ENCODE results near the gene ITGA2B. TPM values are rescaled to one million over a fixed set of nuclear protein-coding genes. Genes with fewer than 3 reads are reported as not detected.

The ITGA2B gene
- total and polyA plus RNA-seq, 2 of the 8 experiments (the other 6 are each of a cell fraction or from before 2014, with no cell fraction given) = 6.9 to 12.3 TPM

DNA sequence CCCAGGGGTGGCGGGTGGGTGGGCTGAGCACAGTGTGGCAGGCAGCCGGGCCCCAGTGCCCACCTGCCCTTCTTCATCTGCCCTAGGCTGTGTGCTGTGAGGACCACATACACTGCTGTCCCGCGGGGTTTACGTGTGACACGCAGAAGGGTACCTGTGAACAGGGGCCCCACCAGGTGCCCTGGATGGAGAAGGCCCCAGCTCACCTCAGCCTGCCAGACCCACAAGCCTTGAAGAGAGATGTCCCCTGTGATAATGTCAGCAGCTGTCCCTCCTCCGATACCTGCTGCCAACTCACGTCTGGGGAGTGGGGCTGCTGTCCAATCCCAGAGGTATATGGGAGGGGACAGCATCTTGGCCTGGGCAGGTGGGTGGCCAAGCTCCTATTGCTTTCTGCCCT is 38.0 kb downstream of the ITGA2B start:
- POLR2A ChIA-PET (ENCODE audit: partially characterized antibody) = interaction anchor here (0.7 to 2.8 kb wide), 9 partner anchors 10 to 165 kb away, joined by 3 to 8 read pairs (median 5); partner anchors contain the start of genes TMUB2 and UBTF
- TF ChIP-seq BACH1 (IDR thresholded peaks at IDR 0.05; ENCODE audit: low read length) (no peak), SUZ12 (IDR thresholded peaks at IDR 0.05; ENCODE audit: low read length) (no peak), HDAC2 (IDR thresholded peaks at IDR 0.05; ENCODE audit: borderline replicate concordance in 1 of 2, low read depth in 2 of 2, low read length in 2 of 2) (no peak)

More for the DNA sequence above, 38.0 kb downstream of the ITGA2B start:
- no peak overlapping the region for H4K91ac ChIP-seq (replicated peaks; ENCODE audit: insufficient read length, low read length)
- no peak overlapping the region for H2BK120ac ChIP-seq (replicated peaks; ENCODE audit: low read depth, low read length)
- H2BK12ac ChIP-seq (ENCODE audit: low read depth, low read length) = no peak overlapping the region
- H2BK15ac ChIP-seq (ENCODE audit: low read length) = no peak overlapping the region
- H3K27me3 ChIP-seq (replicated peaks in 1 of 4; ENCODE audit: control insufficient read depth in 3 of 4, extremely low read depth in 1 of 4, insufficient read depth in 3 of 4, low read length in 3 of 4) = no peaks in the 10 kb centered on the region; a peak in 2 of 7 replicates
- FAIRE-seq (no peak), DNase-seq (ENCODE audit: low read depth in 1 of 2, low spot score in 2 of 2) (no peak)
- H4K20me1 ChIP-seq (replicated peaks in 1 of 2; ENCODE audit: control insufficient read depth in 1 of 2, insufficient read depth in 2 of 2, low read length in 2 of 2) = peaks cover 4 to 20% of the 10 kb centered on the region in 2 experiments
- H2AK5ac ChIP-seq (ENCODE audit: low read depth, low read length) = no peak overlapping the region
- no peak overlapping the region for H2BK5ac ChIP-seq (ENCODE audit: low read depth, low read length)
- WGBS, 2 experiments (ENCODE audit: extremely low coverage in 1 of 2, insufficient coverage in 1 of 2, insufficient read length in 1 of 2, insufficient replicate concordance in 2 of 2, low coverage in 1 of 2, low lambda C conversion rate in 2 of 2, missing lambda C conversion rate in 1 of 2) = 93% methylated on average over 8 of the region's 8 CpGs; no CpG with 5 or more reads in 1 of the 2 experiments
- no peak overlapping the region for H3K23ac ChIP-seq (ENCODE audit: insufficient read length)
- no peak overlapping the region for H3K9ac ChIP-seq (replicated peaks in 1 of 4; ENCODE audit: extremely low read depth in 1 of 4, low read depth in 3 of 4, low read length in 3 of 4)
- H2BK20ac ChIP-seq (ENCODE audit: low read length) = no peak overlapping the region
- H3K23me2 ChIP-seq (ENCODE audit: low read depth, low read length) = peaks cover 8% of the 10 kb centered on the region; the same call in 1 of the 2 replicates
- CTCF ChIA-PET (ENCODE audit: partially characterized antibody) = interaction anchor here (0.7 to 5.7 kb wide), 29 partner anchors 10 to 343 kb away, joined by 3 to 62 read pairs (median 4); partner anchors contain the start of genes ASB16, FAM171A2 and TMUB2
- peaks cover 0 to 8% (median 4%) of the 10 kb centered on the region in 4 experiments; a peak in 4 of 7 replicates for H3K4me1 ChIP-seq (replicated peaks in 1 of 4; ENCODE audit: control insufficient read depth in 3 of 4, insufficient read depth in 4 of 4, low read length in 3 of 4)
- H3K79me1 ChIP-seq (ENCODE audit: low read depth, low read length) = no peaks in the 10 kb centered on the region
- H4K5ac ChIP-seq (ENCODE audit: insufficient read length, low read depth, low read length) = no peak overlapping the region
- no peak overlapping the region for H3K18ac ChIP-seq (ENCODE audit: extremely low read depth, low read length)
- H3K4me2 ChIP-seq (ENCODE audit: insufficient read depth in 1 of 2, low read depth in 2 of 2, low read length in 2 of 2) = no peak overlapping the region
- peaks cover 0 to 1% of the 10 kb centered on the region in 2 experiments; a peak in 1 of 4 replicates for H3K79me2 ChIP-seq (ENCODE audit: control insufficient read depth in 1 of 2, insufficient read depth in 2 of 2, low read length in 2 of 2)
- H4K8ac ChIP-seq (ENCODE audit: extremely low read depth, insufficient read depth, low read length) = no peak overlapping the region; the same call in 1 of the 2 replicates
- H2AFZ ChIP-seq (ENCODE audit: low read length) = no peak overlapping the region
- no peaks in the 10 kb centered on the region for H3K9me3 ChIP-seq (ENCODE audit: insufficient read depth in 2 of 2, low read depth in 1 of 2, low read length in 1 of 2)
- peaks cover 0 to 3% (median under 1%) of the 10 kb centered on the region in 4 experiments; a peak in 3 of 8 replicates for H3K36me3 ChIP-seq (ENCODE audit: control insufficient read depth in 2 of 4, insufficient read depth in 4 of 4, low read length in 3 of 4)
- no peak overlapping the region for H3K56ac ChIP-seq (replicated peaks; ENCODE audit: insufficient read length, low read depth, low read length)
- no peak overlapping the region for H3K27ac ChIP-seq (ENCODE audit: low read depth, low read length)
- no peak overlapping the region for H3K14ac ChIP-seq (ENCODE audit: insufficient read length)
- no peak overlapping the region for H3K4me3 ChIP-seq (ENCODE audit: extremely low read depth in 1 of 4, insufficient read depth in 2 of 4, low read depth in 3 of 4, low read length in 4 of 4)
- no peak overlapping the region for H3K4ac ChIP-seq (replicated peaks; ENCODE audit: insufficient read length, low read depth, low read length)
